GM18870 (cell line): Measurements from ENCODE around the gene BFSP1.

Experiments used
- ATAC-seq: cut with Tn5 transposase; IDR thresholded peaks from one replicate; pipeline ENCODE4 v1.9.1; 2021; ENCODE audit warnings: moderate library complexity; ENCODE audit not compliant: unreplicated experiment

BFSP1 gene

GRCh38 chr20:17558154-17558940 lies 27.2 kb upstream of the BFSP1 start:
- ATAC-seq, result no peak

DNA sequence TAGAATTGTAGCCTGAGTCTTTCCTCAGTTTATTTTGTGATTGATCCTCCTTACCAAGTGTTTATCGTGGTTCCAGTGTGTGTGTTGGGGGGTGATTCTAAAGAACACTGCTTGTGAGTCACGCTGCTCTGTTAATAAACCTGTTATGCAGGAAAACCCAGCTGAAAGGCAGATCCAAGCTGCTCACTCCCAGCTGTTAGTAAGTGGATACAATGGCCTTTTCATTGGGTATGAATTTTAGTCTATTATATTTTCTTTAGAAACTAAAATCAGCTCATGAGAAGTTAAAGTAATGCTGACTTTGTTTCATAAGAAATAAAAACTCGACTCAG lies 26.5 kb upstream of the BFSP1 start:
- ATAC-seq, result no peak

DNA sequence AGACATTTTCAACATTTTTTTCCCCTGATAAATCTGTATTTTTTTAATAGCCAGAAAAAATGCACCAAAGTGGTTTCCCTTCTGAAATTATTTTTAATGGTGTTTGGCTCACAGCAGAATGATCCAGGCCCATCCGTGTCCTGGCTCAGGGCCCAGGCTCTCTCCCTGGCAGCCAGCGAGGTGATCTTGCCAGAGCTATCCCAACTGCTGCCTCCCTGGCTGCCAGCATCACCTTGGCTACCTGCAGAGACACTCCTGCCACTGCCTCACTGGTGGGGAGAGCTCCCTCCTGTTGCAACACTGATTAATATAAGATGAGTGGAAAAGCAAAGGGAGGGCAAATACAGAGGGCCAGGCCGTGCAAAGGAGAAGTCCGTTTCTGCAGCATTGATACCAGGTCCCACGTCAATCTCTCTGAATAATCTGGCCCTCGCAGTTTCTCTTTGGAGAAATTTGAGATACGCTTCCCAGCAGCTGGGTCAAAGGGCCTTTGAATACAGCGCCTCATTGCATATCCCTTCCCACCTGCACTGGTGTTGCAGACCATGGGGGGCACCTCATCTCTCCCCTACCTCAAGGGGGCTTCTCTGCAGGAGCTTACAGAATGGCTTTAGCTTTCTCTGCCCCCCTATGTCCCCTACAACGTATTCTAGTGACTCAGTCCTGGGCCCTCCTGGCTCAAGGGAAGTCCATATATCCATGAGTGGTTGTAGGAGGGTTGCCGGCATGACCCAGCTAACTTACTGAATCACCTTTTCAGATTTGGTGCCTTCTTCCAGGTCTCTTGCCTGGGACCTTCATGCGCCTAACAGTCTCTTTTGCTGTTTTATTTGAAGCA lies 25.9 kb upstream of the BFSP1 start:
- no peak for ATAC-seq

- ATAC-seq, result no peak
These were observed 23.9 kb upstream of the BFSP1 start for GRCh38 chr20:17555106-17555505.

- ATAC-seq, result no peak
These were observed 18.0 kb upstream of the BFSP1 start for GRCh38 chr20:17549131-17549530.

DNA sequence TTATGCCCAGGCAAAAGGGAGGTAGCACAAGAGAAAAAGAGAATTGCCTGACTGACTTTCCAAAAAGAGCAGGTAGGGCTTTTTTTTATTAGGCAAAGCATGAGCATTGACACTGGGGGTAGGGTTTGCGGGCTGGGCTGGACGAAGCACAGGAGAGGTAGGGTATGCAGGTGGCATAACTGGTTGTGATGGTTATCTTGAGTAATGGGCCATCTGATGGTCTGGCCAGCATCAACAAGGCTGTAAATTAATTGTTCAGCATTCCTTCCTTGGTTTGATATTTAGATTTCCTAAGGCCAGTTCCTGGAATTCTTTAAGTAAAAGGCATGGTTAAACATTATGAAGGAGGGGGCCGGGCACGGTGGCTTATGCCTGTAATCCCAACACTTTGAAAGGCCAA lies 13.9 kb upstream of the BFSP1 start:
- ATAC-seq, result no peak

GRCh38 chr20:17543531-17544131 lies 12.5 kb upstream of the BFSP1 start:
- no peak for ATAC-seq

DNA sequence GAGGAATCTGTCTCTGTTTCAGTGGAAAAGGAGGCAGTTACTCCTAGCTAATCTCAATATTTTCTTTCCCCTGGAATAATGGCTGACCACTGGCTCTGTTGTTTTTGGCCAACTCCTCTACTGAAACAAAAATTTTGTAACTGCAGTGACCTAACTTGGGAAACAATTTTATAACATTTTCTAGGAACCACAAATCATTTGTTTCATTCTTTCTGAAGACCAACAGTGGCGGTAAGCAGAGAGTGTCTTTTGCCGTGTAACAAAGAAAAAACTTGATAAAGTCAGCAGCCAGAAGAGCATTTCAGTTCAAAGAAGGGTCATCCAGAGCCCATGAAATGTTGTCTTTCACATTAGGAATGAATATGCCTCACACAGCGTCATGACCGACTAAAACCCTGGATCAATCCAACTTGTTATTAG lies 11.8 kb upstream of the BFSP1 start:
- ATAC-seq, result no peak

DNA sequence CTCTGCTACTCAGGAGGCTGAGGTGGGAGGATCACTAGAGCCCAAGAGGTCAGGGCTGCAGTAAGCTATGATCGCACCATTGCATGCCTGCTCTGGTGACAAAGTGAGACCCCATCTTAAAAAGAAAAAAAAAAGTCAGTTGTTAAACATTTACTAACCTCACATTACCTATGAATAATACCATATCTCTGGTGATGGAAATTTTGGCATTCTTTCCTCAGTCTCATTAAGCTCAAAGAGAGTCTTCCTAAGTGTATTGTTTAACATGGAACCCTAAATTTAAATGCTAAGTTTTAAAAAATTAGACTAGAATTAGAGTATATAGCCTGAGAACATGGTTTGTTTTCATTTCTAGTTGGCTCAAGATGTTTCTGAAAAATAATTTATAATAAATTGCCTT lies 11.3 kb upstream of the BFSP1 start:
- ATAC-seq, result no peak

DNA sequence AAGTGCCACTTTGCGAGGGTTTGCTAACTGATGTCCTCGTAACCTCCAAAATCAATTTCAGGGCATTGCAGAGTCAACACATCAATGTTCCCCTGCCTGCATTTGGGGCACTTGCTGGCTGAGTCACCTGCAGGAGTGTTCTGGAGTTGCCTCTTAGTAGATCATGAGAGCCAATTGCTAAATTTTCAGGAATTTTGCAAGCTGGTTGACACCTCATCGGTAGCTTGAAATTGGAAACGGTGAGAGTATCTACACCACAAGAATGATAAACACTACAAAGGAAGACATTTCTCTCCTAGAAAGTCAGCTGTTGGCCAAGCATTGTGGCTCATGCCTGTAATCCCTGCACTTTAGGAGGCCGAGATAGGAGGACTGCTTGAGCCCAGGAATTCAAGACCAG lies 10.8 kb upstream of the BFSP1 start:
- ATAC-seq, result no peak

- no peak for ATAC-seq
These were observed 10.4 kb upstream of the BFSP1 start for GRCh38 chr20:17541596-17541995.

DNA sequence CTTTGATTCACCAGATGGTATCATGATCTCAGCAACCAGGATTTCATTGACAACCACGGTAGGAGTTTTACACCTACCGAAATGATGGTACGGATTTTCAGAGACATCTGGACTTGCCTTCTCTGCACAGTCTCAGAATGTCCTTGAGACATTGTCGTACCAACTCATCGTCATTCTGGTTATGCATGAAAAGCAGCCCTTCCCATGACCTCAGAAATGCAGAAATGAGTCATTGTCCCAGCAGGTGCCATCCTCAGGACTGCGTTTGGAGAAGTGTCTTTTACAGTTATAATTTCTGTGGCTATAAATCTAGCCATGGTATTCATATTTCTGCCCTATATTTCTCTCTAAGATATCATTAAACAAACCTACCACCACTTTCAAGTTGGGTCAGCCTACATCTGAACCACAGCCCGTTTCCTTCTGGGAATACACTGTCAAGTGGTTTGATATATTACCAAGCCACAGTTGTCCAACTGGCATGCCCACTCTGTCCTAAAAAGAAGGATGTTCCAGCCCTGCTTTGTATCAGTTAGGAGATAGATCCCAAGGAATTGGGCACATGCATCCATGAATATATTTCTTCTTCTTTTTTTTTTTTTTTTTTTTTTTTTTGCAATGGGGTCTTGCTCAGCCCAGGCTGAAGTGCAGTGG lies 7.5 kb upstream of the BFSP1 start:
- ATAC-seq, result no peak

- ATAC-seq, result no peak
These were observed 6.8 kb upstream of the BFSP1 start for GRCh38 chr20:17537959-17538358.

GRCh38 chr20:17536944-17537444 lies 5.8 kb upstream of the BFSP1 start:
- peak; percentile 88 for ATAC-seq

DNA sequence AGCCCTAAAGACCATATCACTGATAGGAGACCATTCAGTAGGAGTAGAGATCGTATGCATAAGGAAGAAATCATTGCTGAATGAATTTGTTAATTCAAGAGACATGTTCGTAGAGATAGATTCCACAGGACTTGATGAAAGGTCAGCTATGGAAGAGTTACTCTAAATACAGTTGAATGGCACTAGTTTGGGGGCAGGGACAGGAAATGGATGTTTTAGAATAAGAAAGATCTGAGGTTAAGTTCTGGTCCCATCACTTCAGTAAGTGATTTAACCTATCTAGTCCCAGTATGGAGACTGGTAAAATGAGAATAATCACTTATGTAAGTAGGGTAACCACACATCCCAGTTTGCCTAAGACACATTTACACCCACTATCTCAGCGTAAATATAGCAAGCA lies 2.9 kb upstream of the BFSP1 start:
- no peak for ATAC-seq

GRCh38 chr20:17533396-17533795 lies 2.2 kb upstream of the BFSP1 start:
- ATAC-seq, result no peak

GRCh38 chr20:17531665-17532025 lies 466 bp upstream of the BFSP1 start:
- no peak for ATAC-seq

GRCh38 chr20:17530153-17530552 lies 1.0 kb downstream of the BFSP1 start:
- ATAC-seq, result no peak

GRCh38 chr20:17529586-17529985 lies 1.6 kb downstream of the BFSP1 start:
- ATAC-seq, result no peak

DNA sequence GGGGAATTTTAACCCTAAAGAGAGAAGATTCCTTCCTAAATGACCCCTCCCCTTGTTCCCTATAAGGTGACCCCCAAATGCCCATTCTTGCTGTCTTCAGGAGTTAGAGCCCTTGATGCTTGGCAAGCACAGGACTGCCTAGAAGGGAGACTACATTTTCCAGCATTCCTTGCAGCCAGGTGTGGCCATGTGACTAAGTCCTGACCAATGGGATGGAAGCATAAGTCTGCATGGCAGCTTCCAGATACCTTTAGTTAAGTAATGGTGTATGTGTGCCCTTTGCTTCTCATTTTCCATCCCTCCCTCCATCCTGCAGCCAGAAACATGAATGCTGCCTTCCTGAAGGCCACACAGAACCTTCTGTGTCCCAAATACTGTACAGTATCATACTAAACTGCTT lies 5.5 kb downstream of the BFSP1 start:
- ATAC-seq, result no peak

GRCh38 chr20:17525132-17525531 lies 6.0 kb downstream of the BFSP1 start:
- ATAC-seq, result no peak
